ENCODE measurements around the gene FXYD1. TPM values are rescaled to one million over a fixed set of nuclear protein-coding genes. Genes with fewer than 3 reads are reported as not detected.

FXYD1 gene
- total RNA-seq, 1 donor from 2014 or later = 0.52 TPM

- Mint-ChIP-seq H3K36me3 (ENCODE audit: low read depth, unreplicated experiment) (no peaks in the 10 kb centered on the region), H3K4me3 (ENCODE audit: unreplicated experiment) (no peak overlapping the region), H3K4me1 (ENCODE audit: low read depth, unreplicated experiment) (no peaks in the 10 kb centered on the region), H3K27me3 (ENCODE audit: low read depth, unreplicated experiment) (peaks cover 14% of the 10 kb centered on the region), H3K27ac (ENCODE audit: unreplicated experiment) (no peak overlapping the region), H3K9me3 (ENCODE audit: unreplicated experiment) (no peaks in the 10 kb centered on the region)
- no peaks in the 10 kb centered on the region for H3K27me3 ChIP-seq (ENCODE audit: insufficient read depth, low read length)
- no peak overlapping the region for H3K4me3 ChIP-seq (ENCODE audit: insufficient read depth, low read depth, low read length)
- H3K9me3 ChIP-seq (ENCODE audit: insufficient read depth, low read depth, low read length) = no peaks in the 10 kb centered on the region
- H4K20me1 ChIP-seq (ENCODE audit: insufficient read depth, low read length) = no peaks in the 10 kb centered on the region
- no peak overlapping the region for H2AFZ ChIP-seq (ENCODE audit: low read depth, low read length)
- H3K79me2 ChIP-seq (ENCODE audit: insufficient read depth, low read length) = no peaks in the 10 kb centered on the region
- peaks cover 5% of the 10 kb centered on the region for H3K4me1 ChIP-seq (ENCODE audit: insufficient read depth, low read length)
- DNase-seq (ENCODE audit: low read depth) (no peak), FAIRE-seq (no peak)
- H3K9ac ChIP-seq (ENCODE audit: low read length) = no peak overlapping the region
- no peak overlapping the region for H3K27ac ChIP-seq (ENCODE audit: low read depth, low read length)
- TF ChIP-seq, protein P1, sequence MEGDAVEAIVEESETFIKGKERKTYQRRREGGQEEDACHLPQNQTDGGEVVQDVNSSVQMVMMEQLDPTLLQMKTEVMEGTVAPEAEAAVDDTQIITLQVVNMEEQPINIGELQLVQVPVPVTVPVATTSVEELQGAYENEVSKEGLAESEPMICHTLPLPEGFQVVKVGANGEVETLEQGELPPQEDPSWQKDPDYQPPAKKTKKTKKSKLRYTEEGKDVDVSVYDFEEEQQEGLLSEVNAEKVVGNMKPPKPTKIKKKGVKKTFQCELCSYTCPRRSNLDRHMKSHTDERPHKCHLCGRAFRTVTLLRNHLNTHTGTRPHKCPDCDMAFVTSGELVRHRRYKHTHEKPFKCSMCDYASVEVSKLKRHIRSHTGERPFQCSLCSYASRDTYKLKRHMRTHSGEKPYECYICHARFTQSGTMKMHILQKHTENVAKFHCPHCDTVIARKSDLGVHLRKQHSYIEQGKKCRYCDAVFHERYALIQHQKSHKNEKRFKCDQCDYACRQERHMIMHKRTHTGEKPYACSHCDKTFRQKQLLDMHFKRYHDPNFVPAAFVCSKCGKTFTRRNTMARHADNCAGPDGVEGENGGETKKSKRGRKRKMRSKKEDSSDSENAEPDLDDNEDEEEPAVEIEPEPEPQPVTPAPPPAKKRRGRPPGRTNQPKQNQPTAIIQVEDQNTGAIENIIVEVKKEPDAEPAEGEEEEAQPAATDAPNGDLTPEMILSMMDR (IDR thresholded peaks at IDR 0.05; ENCODE audit: insufficient read depth, low read depth, low read length) = no peak
- TF ChIP-seq EZH2 (IDR thresholded peaks at IDR 0.05; ENCODE audit: insufficient read depth, low read length) = no peak
- no peaks in the 10 kb centered on the region for H3K36me3 ChIP-seq (ENCODE audit: insufficient read depth, low read length)
- no peak overlapping the region for H3K4me2 ChIP-seq (ENCODE audit: low read length)
These were observed 44.0 kb upstream of the FXYD1 start for GRCh38 chr19:35094656-35095055.

GRCh38 chr19:35095667-35096368 lies 42.8 kb upstream of the FXYD1 start:
- Histone ChIP-seq H3K4me1 (ENCODE audit: insufficient read depth, low read length) (peaks cover 2% of the 10 kb centered on the region), H3K27me3 (ENCODE audit: insufficient read depth, low read length) (no peaks in the 10 kb centered on the region), H3K4me2 (ENCODE audit: low read length) (no peak overlapping the region), H4K20me1 (ENCODE audit: insufficient read depth, low read length) (no peaks in the 10 kb centered on the region), H2AFZ (ENCODE audit: low read depth, low read length) (no peak overlapping the region), H3K79me2 (ENCODE audit: insufficient read depth, low read length) (no peaks in the 10 kb centered on the region), H3K36me3 (ENCODE audit: insufficient read depth, low read length) (no peaks in the 10 kb centered on the region), H3K9me3 (ENCODE audit: insufficient read depth, low read depth, low read length) (no peaks in the 10 kb centered on the region), H3K4me3 (ENCODE audit: insufficient read depth, low read depth, low read length) (no peak overlapping the region), H3K9ac (ENCODE audit: low read length) (no peak overlapping the region), H3K27ac (ENCODE audit: low read depth, low read length) (no peak overlapping the region)
- DNase-seq (ENCODE audit: low read depth) = no peak
- FAIRE-seq = no peak
- no peak overlapping the region for H3K4me3 Mint-ChIP-seq (ENCODE audit: unreplicated experiment)
- no peaks in the 10 kb centered on the region for H3K9me3 Mint-ChIP-seq (ENCODE audit: unreplicated experiment)
- no peaks in the 10 kb centered on the region for H3K36me3 Mint-ChIP-seq (ENCODE audit: low read depth, unreplicated experiment)
- TF ChIP-seq EZH2 (IDR thresholded peaks at IDR 0.05; ENCODE audit: insufficient read depth, low read length) = no peak
- TF ChIP-seq, protein P1 (IDR thresholded peaks at IDR 0.05; ENCODE audit: insufficient read depth, low read depth, low read length) = no peak
- no peak overlapping the region for H3K27ac Mint-ChIP-seq (ENCODE audit: unreplicated experiment)
- H3K27me3 Mint-ChIP-seq (ENCODE audit: low read depth, unreplicated experiment) = peaks cover 15% of the 10 kb centered on the region
- H3K4me1 Mint-ChIP-seq (ENCODE audit: low read depth, unreplicated experiment) = no peaks in the 10 kb centered on the region

- Histone ChIP-seq H3K36me3 (ENCODE audit: insufficient read depth, low read length) (no peaks in the 10 kb centered on the region), H3K27me3 (ENCODE audit: insufficient read depth, low read length) (no peaks in the 10 kb centered on the region), H3K4me1 (ENCODE audit: insufficient read depth, low read length) (no peaks in the 10 kb centered on the region), H3K79me2 (ENCODE audit: insufficient read depth, low read length) (no peaks in the 10 kb centered on the region), H3K4me2 (ENCODE audit: low read length) (no peak overlapping the region), H3K27ac (ENCODE audit: low read depth, low read length) (no peak overlapping the region), H4K20me1 (ENCODE audit: insufficient read depth, low read length) (no peaks in the 10 kb centered on the region), H3K9ac (ENCODE audit: low read length) (no peak overlapping the region), H3K4me3 (ENCODE audit: insufficient read depth, low read depth, low read length) (no peak overlapping the region), H3K9me3 (ENCODE audit: insufficient read depth, low read depth, low read length) (no peaks in the 10 kb centered on the region), H2AFZ (ENCODE audit: low read depth, low read length) (no peak overlapping the region)
- FAIRE-seq (no peak), DNase-seq (ENCODE audit: low read depth) (no peak)
- no peaks in the 10 kb centered on the region for H3K9me3 Mint-ChIP-seq (ENCODE audit: unreplicated experiment)
- H3K4me3 Mint-ChIP-seq (ENCODE audit: unreplicated experiment) = no peak overlapping the region
- no peak overlapping the region for H3K27ac Mint-ChIP-seq (ENCODE audit: unreplicated experiment)
- TF ChIP-seq EZH2 (IDR thresholded peaks at IDR 0.05; ENCODE audit: insufficient read depth, low read length) = no peak
- TF ChIP-seq, protein P1 (IDR thresholded peaks at IDR 0.05; ENCODE audit: insufficient read depth, low read depth, low read length) = no peak
- no peaks in the 10 kb centered on the region for H3K36me3 Mint-ChIP-seq (ENCODE audit: low read depth, unreplicated experiment)
- no peaks in the 10 kb centered on the region for H3K4me1 Mint-ChIP-seq (ENCODE audit: low read depth, unreplicated experiment)
- peaks cover 17% of the 10 kb centered on the region for H3K27me3 Mint-ChIP-seq (ENCODE audit: low read depth, unreplicated experiment)
These were observed 40.1 kb upstream of the FXYD1 start for GRCh38 chr19:35098413-35099049.
